Gastrocnemius medialis (tissue), 4 donors: ENCODE results near the gene OR2H2.

Source experiments
- POLR2A ChIP-seq, 2 donors: fragments of 450-650 bp; IDR thresholded peaks; one replicate each; pipeline ENCODE4 v1.6.1; 2017; ENCODE audit warnings: antibody characterized with exemption in 2 of 2, mild to moderate bottlenecking in 2 of 2, moderate library complexity in 2 of 2
- TF ChIP-seq, protein P1 (sequence below), 5 experiments: fragments of 450-650 bp in 3 of 5; fragments of 200-600 bp in 2 of 5; sonication (generic) in 2 of 5; IDR thresholded peaks in 4 of 5; conservative IDR thresholded peaks in 1 of 5; 1 replicate in 4 of 5; 2 replicates in 1 of 5; pipeline ENCODE4 v1.5.1; 2016 to 2019; ENCODE audit warnings: antibody characterized with exemption in 5 of 5, mild to moderate bottlenecking in 3 of 5, moderate library complexity in 3 of 5

DNA sequence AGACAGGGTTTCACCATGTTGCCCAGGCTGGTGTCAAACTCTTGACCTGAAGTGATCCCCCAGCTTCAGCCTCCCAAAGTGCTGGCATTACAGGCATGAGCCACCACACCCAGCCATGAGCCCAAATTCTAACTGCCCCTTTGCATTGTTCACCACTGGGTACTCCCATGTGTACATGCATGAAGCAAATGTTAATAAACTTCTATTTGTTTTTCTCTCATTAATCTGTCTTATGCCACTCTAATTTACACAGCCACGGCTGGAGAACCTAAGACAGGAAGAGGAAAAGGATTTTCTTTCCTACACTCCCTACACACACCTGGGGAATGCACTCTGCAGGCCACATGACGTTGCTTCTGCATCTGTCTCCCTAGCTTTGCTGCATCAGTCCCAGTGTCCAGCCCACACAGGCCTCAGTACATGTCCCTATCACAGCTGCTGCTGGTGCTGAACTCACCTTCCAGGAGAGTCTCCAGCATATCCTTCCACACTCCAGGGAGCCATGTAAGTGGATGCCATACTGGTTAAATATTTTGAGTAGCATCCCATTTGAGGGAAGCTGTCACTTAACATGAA lies 13.3 kb downstream of the OR2H2 start:
- TF ChIP-seq, protein P1, sequence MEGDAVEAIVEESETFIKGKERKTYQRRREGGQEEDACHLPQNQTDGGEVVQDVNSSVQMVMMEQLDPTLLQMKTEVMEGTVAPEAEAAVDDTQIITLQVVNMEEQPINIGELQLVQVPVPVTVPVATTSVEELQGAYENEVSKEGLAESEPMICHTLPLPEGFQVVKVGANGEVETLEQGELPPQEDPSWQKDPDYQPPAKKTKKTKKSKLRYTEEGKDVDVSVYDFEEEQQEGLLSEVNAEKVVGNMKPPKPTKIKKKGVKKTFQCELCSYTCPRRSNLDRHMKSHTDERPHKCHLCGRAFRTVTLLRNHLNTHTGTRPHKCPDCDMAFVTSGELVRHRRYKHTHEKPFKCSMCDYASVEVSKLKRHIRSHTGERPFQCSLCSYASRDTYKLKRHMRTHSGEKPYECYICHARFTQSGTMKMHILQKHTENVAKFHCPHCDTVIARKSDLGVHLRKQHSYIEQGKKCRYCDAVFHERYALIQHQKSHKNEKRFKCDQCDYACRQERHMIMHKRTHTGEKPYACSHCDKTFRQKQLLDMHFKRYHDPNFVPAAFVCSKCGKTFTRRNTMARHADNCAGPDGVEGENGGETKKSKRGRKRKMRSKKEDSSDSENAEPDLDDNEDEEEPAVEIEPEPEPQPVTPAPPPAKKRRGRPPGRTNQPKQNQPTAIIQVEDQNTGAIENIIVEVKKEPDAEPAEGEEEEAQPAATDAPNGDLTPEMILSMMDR (IDR thresholded peaks at IDR 0.05 in 4 of 5, conservative IDR thresholded peaks at IDR 0.05 in 1 of 5), result no peak
- TF ChIP-seq POLR2A (IDR thresholded peaks at IDR 0.05), result no peak
